ENCODE data around the gene FAM89A. TPM values are rescaled to one million over a fixed set of nuclear protein-coding genes. Genes with fewer than 3 reads are reported as not detected.

FAM89A gene
- total and polyA plus RNA-seq, 2 of the 8 experiments (the other 6 are each of a cell fraction or from before 2014, with no cell fraction given) = 2.1 to 2.2 TPM

GRCh38 chr1:230978491-230979388, 61.3 kb downstream of the FAM89A start, which contains the start of the genes ARV1 and TTC13 (continued):
- TF ChIP-seq CBX5 (IDR thresholded peaks at IDR 0.05; ENCODE audit: low read depth, low read length) = no peak
- TF ChIP-seq CTCF (IDR thresholded peaks at IDR 0.05; ENCODE audit: control extremely low read depth in 1 of 3, insufficient read depth in 1 of 3, low read depth in 1 of 3, low read length in 3 of 3) = peak; percentile 50 to 74 (median 67)
- no peak for TF ChIP-seq RNF2 (IDR thresholded peaks at IDR 0.05; ENCODE audit: borderline replicate concordance, low read depth, low read length, missing control alignments, poor library complexity, severe bottlenecking)
- TF ChIP-seq FOSL1 (IDR thresholded peaks at IDR 0.05; ENCODE audit: insufficient read depth, low read depth, low read length) = no peak
- no peak for TF ChIP-seq CEBPB (IDR thresholded peaks at IDR 0.05; ENCODE audit: low read depth, low read length)
- no peak; the same call in 1 of the 2 replicates for TF ChIP-seq RBBP5 (IDR thresholded peaks at IDR 0.05; ENCODE audit: borderline replicate concordance, low read depth, low read length)
- TF ChIP-seq SAP30 (IDR thresholded peaks at IDR 0.05; ENCODE audit: insufficient read depth, insufficient replicate concordance, low read length) = no peak
- TF ChIP-seq HDAC6 (IDR thresholded peaks at IDR 0.05; ENCODE audit: low read depth, low read length) = no peak
- no peak for TF ChIP-seq CBX8 (IDR thresholded peaks at IDR 0.05; ENCODE audit: borderline replicate concordance, low read depth, low read length)
- 0 out of 2 replicates have a peak, but pooled peaks have one; percentile 28 for TF ChIP-seq YY1 (IDR thresholded peaks at IDR 0.05; ENCODE audit: low read depth, low read length)
- TF ChIP-seq NANOG (IDR thresholded peaks at IDR 0.05; ENCODE audit: insufficient read depth, low read depth, low read length, poor library complexity, severe bottlenecking) = no peak
- no peak for TF ChIP-seq BACH1 (IDR thresholded peaks at IDR 0.05; ENCODE audit: low read length)
- TF ChIP-seq TCF12 (IDR thresholded peaks at IDR 0.05; ENCODE audit: low read depth, low read length) = 0 out of 2 replicates have a peak, but pooled peaks have one; percentile 28
- TF ChIP-seq TBP (IDR thresholded peaks at IDR 0.05; ENCODE audit: low read depth, low read length) = peak; percentile 47; the same call in 1 of the 2 replicates
